HPDE6-E6E7 (cell line): Measurements from ENCODE around the gene CCR1.

Source experiments
- DNase-seq: peaks from one replicate; pipeline ENCODE4 v3.0.0; 2011; ENCODE audit warnings: missing footprints; ENCODE audit errors: extremely low spot score

The CCR1 gene

DNA sequence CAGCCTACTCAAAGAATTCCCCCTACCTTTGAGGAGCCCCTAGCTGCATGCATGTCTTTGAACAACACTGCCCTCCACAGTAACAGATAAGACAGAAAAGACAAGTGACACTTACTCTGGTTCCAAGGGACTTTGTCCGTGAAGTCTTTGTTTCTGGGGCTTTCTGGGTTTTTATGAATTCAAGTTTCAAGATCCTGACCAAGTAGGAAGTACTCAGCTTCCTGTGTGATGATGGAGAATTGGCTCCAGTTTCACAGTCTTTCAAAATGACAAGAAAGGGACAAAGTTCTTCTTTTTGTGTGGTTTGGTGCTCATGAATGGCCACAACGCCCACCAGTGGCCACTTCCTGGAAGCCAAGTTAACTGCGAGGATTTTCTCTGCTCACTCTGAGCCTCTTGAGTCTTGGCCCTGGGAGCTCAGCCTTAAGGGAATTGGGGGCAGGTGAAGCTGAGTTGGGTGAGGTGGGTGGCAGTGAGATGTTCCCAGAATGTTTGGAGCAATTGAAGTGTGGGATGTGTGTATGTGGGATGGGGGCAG lies at the start of gene CCR1:
Gene CCR1 (minus strand): TSS at position 147 of the 538 bp plus-strand sequence. CDS start 4,000 bp downstream, outside the sequence.
- DNase-seq, result no peak

DNA sequence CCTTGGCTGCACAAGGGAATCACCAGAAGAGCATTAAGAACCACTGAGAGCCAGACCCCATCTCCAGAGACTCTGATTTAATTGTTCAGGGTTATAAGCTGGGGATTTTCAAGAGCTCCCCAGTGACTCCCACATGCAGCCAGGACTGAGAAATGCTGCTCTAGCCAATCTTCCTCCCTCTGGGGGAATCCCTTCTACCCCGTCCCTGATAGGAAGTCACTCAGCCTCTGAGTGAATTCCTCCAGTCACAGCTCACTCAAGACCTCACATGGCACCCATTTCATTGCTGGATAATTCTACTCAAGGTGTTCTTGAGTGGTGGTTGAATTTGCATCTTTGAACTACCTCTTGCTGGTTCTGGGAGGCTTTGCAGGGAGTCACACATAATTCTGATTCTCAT lies 44.9 kb upstream of the CCR1 start:
- no peak for DNase-seq

DNA sequence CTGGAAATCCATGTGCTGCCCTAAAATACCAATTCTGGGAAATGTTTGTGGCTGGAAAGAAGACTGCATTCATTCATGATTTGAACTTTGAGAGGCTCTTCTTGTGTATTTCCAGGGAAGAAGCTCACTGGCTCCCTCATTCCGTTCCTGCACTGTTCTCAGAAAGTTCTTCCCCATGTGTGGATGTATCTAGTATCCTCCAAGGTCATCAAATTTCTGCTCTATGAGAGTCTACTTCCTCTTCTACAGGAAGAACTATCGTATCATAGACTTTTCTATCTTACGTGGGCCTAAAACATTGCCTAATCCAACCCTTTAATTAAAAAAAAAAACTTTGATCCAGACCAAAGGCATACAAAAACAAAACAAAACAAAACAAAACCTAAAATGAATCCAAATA lies 37.0 kb upstream of the CCR1 start:
- no peak for DNase-seq

DNA sequence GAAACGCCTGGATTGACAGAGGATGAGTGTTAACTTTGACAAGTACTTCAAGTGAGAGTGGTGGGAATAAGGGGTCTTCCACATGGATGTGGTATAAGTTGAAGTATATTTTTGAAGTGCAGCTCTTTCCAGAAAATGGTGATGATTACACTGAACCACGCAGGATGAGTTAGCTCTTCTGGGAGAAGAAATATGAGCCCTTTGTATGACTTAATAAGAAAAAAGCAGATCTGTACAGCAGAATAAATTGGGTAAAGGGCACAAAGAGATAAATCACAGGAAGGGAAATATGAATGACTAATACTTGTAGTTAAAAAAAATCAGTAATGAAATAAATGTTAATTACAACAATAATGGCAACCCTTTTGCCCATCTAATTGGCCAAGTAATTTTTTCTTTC lies 35.4 kb upstream of the CCR1 start:
- DNase-seq, result no peak

DNA sequence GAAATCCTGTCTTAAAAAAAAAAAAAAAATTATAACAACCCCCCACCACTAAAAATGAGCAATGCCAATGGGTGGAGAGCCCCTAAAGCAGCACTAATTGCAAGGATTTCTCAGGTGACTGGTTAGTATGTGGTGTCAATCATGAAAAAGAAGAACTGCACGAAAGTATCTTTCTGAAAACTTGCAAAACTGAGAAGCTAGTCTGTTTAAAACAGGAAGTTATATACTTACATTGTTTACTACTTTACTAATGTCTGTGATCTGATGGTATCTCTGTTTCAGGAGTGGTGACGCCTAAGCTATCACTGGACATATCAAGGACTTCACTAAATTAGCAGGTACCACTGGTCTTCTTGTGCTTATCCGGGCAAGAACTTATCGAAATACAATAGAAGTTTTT lies 34.0 kb upstream of the CCR1 start, which contains the start of gene CCR3:
Gene CCR3 (plus strand): TSS at position 341 of the 400 bp plus-strand sequence. CDS start 22,699 bp downstream, outside the sequence.
- no peak for DNase-seq

DNA sequence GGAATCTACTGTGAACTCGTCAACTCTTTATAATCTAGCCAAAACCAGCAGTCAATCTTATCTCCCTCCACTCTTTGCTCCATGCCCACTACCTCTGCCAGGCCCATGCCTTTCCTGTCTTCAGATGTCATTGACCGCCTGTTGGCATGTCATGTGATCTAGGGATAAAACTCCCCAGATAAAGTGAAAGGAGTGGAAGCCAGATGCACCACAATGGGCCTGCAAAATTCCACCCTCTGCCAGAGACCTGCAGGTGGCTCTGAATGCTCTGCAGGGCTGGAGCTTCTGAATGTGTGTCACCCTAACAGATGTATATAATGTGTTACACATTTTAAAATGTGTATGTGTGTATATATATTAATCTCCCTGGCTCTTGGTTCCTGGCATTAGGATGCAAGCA lies 31.8 kb upstream of the CCR1 start:
- no peak for DNase-seq

DNA sequence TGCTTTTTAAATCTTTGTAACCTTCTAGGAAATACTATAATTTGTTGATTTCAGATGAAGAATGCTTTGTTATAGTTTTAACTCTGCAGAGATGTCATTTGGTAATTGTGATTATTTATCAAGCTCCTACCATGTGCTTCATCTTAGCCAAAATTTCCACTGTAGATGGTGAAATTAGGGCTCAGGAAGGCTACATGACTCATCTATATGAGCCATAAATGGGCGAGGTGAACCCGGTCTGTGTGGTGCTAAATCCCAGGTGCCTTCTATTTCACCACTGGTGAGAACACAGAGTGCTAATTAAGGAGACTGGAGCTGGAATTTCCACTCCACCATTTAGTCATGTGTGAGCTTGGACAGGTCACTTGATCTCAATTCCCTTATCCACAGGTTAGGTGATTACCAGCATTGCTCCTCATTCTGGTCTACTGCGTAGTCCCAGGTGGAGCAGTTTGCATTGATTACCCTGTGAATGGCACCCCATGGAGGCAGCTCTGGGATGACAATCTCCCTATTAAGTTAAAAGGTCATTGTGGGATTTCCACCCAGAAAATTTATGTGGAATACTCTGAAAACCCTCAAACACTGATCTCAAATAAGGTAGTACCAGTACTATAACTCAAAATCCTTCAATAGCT lies 31.3 kb upstream of the CCR1 start:
- DNase-seq, result no peak

DNA sequence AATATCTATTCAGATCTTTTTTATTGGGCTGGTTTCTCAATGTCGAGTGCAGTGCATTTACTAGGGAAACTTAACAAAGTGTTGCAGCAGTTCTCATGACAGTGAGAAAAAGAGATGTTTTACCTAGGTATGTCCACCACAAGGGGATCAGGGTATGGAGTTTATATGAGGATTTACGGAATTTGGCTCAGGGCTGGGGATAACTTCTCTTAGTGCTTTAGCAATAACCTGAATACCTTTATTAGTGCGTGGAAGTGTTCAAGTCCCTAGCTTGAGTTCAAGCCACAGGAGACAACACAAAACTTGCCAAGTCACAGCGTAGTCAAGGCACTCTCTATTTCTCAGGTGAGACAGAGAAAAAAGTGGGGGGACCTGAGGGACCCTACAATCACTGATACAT lies 30.3 kb upstream of the CCR1 start:
- DNase-seq, result no peak

DNA sequence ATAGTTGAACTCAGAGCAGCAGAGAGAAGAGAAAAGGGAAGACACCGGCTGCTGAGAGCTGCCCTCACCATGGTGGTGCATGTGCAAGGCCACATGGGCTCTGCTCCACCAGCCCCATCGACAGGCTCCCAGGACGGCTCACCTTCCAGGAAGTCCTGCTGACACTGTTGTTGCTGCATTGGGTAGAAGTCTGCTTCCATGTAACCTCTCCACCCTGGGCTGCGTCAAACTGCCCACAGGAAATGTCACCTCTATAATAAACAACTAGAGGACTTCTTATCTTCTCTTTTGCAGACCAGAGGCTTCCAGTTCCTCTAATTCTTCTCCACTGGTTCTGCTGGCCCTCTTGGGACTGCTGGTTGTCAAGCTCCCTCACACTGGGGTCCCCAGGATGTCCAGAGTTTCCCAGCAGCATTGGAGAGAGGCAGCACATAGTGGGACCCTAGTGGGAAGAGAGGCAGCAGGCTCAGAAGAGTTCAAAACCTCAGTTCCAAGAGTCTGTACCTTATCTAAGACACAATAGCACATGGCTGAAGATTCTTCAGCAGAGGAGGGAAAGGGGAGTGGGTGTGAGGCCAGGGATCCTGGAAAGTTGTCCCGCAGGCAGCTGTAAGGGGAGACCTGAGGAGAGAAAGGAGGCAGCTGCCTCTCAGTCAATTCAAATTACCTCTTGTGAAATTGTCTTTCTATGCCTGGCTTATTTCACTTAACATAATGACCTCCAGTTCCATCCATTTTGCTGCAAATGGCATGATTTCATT lies 28.4 kb upstream of the CCR1 start:
- no peak for DNase-seq

DNA sequence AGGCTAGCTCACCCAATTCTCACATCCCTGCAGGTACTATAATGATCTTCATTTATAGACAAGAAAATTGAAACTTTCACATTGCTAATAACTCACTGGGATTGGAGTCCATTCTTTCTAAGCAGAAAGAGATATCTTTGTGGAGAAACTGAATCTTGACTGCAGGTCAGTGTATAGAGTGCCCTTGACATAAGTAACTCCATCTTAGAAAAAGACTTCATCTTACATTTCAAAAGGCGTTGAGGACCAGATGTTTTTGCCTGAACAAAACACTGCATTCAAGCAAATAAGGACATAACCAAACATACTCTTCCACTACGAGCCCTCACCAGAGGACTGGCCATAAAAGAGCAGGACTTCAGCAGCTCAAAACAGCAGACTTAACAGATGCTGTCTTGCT lies 27.3 kb upstream of the CCR1 start:
- no peak for DNase-seq

DNA sequence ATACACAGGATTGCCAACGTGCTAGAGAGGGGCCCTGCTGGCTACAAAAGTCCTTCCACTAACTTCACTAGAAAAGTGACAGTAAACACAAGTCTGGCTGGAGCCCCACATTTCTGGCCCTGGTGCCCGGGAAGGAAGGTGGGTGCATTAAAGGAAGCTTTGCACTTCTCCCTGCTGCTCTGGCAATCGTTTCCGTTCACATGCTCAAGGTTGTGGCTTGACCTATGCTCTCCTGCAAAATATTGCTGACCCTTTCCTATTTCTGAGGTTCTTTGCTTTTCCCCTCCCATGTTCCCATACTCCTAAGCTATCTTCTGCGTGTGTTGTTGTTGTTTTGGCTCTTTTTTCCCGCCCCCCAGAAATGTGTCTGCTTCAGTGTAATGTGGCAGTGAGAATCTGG lies 25.1 kb upstream of the CCR1 start:
- no peak for DNase-seq

DNA sequence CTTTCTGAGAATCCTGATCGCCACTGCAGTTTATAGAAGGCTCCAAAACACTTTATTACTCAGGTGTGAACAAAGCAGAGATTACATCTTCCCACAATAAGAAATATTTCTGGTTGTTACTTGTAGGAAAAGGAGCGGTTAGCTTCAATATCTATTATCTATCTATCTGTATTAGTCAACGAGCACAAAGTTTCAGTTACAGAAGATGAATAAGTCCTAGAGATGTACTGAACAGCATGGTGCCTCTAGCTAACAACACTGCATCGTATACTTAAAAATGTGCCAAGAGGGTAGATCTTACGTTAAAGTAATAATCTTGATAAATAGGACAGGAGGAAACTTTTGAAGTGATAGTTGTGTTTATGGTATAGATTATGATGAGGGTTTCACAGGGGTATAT lies 23.2 kb upstream of the CCR1 start:
- no peak for DNase-seq

DNA sequence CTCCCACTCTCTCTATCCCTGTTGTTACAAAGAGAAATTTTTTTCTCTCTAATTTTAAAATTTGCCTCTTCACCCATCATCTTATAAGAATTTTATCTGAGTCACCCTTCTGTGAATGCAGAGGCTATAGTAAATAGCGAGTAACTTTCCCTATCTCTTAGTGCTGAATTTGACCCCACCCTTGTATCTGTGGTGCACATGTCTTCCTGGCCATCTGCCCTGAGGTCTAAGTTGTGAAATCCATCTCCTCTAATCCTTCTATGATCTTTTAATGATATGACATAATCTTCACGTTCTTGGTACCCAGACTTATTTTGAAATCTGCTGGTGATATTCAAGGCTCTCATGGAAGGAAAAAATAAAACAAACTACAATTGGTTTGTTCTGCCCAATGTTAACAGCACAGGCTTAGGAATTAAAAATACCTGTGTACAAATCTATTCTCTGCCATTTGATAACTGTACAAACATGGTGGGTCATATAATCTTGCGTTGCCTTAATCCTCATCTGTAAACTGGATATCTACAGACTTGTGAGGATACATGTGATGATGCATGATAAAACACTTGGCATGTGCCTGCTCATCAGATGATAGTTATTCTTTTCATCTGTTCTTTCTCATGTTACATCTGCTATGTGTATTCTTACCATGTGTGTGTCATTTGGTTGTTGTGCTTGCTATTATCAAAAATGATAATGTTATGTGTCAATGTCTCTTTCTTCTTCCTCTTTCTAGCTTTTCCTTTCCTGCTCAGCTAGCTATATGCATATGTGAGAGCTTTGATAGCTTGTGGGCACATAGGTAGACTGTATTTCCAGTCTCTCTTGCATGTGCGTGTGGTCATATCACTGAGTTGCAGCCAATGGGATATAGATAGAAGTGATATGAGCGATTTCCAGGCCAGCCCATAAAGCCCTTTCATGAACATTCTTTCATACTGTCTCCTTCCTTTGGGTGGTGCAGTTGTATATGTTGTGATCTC lies 20.4 kb upstream of the CCR1 start:
- DNase-seq, result no peak

DNA sequence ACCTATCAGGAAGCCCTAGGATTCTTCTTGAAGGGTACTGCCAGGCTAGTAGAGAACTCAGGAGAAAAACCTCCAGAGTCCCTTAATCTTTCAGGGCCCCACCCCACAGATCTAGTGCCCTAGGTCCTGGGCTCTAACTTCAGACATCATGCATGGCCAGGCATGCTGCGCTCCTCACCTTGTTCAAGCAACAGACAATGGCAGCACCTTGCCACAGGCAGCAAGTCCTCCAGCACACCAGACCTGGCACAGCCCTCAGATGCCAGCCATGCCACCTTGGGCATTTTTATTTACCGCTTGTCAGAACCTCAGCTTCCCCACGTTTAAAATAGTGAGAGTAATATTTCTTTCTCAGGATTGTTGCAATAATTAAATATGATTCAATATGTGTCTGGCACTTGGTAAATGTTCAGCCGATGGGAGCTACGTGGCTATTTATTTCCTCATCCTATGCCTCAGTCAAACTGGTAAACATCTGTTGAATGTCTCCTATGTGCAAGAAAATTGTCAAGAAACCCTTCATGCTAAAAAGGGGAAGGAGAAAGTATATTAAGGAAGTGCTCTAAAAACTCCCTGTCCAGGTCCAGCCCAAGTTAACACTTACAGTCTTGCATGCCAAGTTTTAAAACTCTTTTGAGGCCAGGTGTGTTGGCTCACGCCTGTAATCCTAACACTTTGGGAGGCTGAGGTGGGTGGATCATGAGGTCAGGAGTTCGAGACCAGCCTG lies 14.5 kb upstream of the CCR1 start:
- no peak for DNase-seq

DNA sequence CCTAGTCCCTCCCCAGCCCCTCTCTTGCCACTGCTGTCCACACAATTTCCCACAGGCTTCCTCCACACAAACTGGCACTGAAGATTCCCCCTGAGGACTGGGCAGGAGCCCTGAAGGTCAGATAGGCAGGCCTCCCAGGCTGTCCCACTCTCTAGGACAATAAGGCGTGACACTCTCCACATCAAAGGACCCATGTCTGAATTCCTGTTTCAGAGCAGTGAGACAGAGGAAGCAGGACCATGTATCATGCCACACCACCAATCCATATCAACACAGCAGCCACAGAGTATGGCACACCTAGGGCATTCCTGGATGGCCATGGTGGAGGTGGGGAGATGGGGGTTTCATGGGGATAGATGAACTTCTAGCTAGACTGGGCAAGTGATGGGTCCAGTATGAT lies 13.8 kb upstream of the CCR1 start:
- DNase-seq, result no peak

DNA sequence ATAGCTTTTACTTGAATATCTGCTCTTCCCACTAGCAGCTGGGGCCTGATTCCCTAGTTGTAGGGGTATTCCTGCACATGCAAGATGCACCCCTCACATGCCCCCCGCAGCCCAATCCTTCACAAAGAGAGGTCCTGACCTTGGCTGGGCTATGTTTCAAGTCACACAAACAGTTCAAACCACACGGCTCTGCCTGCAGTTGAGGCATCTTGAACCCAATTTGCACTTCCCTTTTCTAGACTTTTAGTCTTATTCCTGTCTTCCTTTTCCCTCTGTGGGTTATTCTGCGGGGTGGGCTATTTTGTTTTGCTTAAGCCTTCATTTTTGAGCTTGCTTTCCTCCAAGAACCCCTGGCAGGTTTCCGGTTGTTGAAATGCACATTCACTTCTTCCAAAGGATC lies 13.3 kb upstream of the CCR1 start:
- no peak for DNase-seq

DNA sequence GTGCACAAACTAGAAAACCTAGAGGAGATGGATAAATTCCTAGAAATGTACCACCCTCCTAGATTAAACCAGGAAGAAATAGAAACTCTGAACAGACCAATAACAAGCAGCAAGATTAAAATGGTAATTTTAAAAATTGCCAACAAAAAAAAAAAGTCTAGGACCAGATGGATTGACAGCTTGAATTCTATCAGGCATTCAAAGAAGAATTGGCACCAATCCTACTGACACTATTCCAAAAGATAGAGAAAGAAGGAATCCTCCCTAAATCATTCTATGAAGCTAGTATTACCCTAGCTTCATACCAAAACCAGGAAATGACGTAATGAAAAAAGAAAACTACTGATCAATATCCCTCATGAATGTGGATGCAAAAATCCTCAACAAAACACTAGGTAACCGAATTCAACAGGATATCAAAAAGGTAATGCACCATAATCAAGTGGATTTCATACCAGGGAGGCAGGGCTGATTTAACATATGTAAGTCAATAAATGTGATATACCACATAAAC lies 10.1 kb upstream of the CCR1 start:
- no peak for DNase-seq

DNA sequence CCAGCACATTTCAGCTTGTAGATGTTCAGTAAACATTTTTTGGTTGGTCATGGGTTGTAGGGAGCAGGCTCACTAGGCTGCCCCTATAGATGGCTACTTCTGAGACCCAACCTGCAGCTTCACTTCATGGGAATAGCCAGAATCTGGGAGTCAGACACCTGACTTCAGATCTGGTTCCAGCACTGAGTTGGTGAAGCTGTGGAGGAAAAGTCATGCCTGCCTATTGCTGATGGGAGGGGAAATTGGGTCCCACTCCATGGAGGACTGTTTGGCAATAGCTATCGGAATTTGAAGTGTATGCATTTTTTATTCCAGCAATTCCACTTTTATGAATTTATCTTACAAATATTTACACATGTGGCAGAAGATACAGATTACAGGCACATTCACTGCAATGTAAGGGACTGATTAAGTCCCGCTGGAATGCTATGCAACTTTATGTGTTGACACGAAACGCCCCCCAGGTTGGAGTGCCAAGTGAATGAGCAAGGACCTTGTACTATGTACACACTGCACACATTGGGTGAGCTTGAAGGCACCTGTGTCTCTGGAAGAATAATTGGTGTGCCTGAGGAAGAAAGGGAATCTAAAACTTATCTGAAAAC lies 7.8 kb upstream of the CCR1 start:
- DNase-seq, result no peak

DNA sequence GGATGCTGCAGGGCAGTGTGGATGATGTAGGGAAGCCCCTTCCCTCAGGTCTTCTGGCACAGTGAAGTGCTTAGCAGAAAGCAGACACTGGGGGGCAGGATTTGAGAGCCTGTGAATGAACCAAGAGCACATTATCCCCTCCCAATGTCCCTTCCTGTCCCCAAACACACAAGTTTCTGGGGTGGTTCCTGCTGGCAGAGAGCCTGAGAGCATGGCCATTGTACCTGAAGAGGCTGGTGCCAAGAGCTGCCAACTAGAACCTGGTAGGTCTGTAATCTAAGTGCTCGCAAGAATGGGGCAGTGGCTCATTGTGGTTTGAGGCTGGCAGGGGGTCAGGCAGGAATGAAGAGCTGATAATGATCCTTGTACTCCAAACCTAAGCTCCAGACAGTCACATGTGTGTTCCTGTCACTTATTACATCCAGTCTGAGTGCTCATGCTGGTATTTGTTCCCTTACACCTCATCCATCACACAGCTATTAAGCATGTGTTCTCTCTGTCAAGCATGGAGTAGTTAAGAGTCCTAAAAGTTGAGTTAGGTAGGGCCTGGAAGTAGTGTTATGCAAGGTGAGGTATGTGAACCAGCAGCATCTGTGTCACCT lies 6.7 kb upstream of the CCR1 start:
- no peak for DNase-seq

DNA sequence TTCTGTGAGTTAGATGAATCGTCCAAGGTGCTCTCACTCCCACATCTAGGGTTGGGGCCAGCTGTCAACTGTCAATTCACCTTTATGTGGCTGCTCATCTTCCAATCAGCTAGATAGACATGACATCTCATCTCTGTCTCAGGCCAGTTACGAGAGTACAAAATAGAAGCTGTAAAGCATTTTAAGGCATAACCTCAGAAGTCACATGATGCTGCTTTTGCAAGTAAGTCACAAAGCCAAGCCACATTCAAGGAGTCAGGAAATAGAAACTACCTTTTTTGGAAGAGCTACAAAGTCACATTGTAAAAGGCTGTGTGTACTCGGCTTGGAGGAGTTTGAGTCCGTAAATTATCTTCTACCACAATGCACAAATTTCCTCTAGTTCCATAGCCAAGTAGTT lies 5.1 kb upstream of the CCR1 start:
- DNase-seq, result no peak
